Hematopoietic multipotent progenitor cell treated with erythropoietin and hydrocortisone succinate and interleukin-3 and kit ligand, for 4 days (in vitro differentiated cells): ENCODE results near the gene ZNF385B.
A peak's percentile ranks its signal among the peaks of the same experiment; 100 is the strongest.

Experiments
- DNase-seq: peaks from one replicate; pipeline ENCODE4 v3.0.0-alpha.2; 2015

ZNF385B gene

DNA sequence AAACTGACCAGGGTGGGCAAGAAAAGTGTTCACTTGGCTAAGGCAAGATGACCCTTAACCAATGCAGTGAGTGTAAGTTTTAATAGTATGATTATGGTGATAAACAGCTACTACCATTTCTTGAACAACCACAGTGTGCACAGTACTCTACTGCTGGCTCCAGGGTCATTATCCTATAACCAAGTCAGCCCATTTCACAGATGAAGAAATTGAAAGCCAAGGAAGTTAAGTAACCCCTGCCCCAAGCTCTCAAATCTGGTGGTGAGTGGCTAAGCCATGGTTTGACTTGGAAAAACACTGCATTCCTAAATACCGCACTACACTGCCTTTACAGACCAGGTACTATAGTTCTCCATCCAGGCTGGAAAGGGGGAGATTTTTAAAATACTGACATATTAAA is 5.7 kb downstream of the ZNF385B start:
- no peak for DNase-seq

DNA sequence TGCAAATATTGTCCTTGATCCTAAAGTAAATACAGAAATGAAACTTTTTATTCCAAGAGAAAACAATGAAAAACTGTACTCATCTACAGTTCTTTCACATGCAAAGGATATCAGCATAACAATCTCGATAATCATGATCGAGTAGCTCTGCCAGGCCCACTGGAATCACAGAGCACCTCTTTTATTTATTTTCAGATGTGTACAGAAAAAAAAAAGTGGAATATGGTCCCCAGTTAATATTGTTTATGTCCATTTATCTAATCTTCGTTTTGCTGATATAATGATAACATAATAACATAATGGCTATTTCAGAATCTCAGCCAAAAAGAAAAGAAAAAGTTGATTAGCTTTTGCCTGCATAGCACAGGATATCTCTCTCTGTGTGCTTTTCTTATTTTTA is 6.5 kb downstream of the ZNF385B start:
- no peak for DNase-seq

DNA sequence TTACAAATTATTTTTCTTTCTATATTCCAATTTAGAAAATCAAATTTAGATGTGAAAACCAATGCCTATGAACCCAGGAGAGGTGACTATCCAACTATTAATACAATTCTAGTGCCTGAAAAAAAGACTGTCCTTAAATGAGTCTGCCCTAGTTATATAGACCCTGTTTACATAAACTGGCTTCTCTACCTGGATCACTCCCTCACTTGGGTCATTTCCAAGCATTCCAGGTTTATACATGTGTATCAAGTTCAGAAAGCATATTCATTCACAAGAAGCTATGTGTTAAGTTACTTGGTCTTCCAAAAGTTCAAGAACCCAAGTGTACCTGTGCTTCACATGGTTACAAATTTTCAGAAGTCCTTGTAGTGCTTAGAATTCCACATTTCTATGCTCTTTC is 8.3 kb downstream of the ZNF385B start:
- DNase-seq, result no peak

DNA sequence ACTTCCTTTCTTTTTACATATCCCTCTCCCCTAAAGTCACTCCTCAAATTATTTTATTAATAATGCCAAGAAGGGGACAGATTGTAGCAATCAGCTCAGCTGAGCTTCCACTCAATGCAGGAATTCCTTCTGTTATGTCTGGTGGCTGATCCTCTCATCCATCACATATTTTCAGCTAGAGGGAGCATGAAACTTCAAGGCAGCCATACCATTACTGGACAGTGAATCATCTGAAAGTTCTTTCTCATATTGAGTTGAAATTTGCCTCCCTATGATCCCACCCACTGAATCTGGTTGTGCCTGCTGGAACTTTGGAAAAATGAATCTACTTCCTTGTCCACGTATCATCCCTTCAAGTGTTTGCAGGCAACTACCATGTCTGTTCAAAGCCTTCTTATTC is 11.2 kb downstream of the ZNF385B start:
- DNase-seq, result no peak

DNA sequence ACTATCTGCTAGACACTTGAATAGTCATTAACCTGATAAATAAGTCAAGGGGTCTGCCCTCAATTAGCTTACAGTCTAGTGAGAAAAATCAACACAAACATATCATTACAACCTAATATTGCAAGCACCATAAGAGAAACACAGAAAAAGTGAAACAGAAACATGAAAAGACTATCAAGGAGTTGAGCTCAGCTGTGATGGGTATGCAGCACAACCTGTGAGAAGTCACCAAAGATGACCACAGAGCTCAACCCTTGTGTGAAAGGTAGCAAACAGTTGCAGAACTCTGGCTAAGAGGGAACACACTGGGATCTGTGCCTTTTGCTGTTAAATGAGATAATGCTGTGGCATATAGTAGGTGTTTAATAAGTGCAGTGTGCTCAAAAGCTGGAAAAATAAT is 11.7 kb downstream of the ZNF385B start:
- DNase-seq, result no peak

DNA sequence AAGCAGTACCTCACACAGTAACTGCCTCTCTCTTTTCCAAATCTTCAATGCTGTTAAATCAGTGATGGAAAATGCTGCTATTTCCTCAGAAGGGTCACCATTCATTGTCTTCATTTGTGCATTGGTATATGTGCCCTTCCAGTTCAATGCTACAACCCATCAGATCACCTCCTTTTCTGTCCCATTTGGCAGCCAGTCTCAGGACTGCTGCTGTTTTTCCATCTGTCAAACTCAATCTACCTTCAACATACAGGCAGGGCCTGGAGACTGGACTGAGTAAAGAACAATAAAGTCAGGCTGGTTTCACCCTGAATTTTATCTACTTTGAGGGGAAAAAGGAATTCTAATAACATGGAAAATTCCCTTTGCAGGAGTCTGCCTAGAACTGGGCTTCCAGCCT is 17.9 kb downstream of the ZNF385B start:
- no peak for DNase-seq

DNA sequence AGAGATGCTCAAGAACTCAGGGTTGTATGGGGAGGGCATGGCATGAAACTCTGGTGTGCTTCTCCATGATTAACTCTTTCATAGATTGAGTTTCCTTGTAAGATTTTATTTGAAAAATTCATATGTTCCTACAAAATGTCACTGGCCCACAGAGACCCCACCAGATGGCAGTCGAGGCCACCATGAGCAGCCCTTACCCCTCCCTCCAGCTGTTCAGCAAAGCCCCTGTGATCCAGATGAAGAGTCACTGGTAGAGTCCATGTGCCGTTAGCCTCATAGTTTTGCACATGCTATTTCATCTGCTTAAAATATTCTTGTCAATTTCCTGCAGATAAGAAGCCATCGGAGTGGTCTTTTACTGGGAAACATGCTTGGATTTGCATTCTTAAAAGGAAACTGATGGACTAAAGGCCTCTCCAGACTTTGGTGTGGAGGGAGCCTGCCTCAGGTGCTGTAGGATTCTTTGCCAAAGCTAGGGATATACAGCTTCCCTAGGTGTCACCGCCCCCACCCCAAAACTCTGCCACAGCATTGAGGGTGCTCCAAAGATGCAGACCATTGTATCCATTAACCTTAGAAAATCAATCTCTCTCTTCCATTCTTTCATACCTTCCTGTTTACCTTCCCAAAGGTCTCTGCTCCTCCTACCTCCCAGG is 18.8 kb downstream of the ZNF385B start:
- peak; percentile 52 for DNase-seq

DNA sequence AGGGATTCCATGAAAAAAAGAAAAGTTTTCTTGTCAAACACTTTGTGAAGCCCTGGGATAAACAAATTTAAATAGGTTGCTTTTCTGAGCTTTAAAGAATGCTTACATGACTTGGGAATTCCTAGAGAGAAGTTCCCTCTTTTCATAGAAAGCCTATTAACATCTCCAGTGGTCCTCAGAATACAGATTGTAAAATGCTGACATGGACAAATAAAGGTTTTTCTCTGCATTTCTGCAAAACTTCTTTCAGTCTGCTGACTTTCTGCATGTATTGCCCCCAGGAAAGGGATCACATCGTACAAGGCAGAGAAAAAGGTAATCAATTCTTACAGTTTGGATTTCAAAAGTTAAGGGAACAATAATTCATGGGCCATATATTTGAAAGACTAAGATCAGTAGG is 20.6 kb downstream of the ZNF385B start:
- no peak for DNase-seq

DNA sequence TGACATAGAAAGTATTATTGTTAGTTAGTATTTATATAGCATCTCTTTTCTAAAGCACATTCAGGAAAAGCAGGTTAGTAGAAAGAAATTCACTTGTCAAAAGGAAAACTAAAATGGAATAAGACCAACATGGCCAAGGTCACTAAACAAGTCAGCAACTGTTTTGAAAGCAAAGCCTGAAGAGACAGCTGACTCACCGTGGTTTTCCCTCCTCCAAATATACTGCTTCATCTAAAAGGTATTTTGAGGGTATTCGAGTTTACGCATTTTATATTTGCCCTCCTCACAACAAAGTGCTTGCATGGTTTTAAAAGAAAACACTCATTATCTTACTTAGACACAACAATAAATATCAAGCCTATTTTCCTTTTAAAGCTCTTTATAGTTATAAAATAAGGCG is 24.0 kb downstream of the ZNF385B start:
- no peak for DNase-seq

DNA sequence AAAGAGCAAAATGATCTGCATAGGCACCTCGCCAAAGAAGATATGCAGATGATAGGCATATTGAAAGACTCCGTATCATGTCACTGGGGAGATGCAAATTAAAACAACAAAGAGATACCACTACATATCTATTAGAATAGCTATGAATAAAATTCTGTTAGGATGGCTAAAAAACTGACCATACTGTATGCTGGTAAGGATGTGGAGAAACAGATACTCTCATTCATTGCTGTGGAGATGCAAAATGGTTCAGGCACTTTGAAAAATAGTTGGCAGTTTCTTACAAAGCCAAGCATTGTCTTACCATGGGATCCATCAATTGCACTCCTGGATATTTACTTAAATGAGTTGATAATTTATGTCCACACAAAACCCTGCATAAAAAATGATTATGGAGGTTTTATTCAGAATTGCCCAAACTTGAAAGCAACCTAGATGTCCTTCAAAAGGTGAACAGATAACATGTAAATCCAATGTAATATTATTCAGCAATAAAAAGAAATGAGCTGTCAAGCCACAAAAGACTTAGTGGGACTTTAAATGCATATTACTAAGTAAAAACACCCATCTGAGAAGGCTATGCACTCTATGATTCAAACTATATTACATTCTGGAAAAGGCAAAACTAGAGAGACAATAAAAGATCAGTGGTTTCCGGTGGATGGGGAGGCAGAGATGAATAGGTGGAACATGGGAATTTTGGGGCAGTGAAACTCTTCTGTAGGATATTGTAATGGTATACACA is 31.2 kb downstream of the ZNF385B start:
- no peak for DNase-seq

DNA sequence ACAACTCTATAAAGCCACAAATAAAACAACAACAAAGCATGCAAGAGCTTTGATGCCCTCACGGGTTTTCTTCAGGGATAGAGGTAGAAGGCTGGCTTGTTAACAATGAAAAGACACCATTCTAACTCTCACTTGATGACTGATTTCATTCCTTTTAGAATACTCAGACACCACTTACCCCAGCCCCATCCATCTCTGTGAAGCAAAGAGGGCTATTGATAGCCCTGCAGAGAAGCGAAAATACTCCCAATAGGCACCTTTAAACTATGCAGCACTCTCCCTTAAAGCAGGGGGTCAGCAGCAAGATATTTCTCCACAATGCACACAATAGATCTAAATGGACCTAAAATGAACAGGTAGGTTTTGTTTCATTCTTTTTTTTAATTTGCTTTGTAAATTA is 35.1 kb downstream of the ZNF385B start:
- DNase-seq, result no peak

DNA sequence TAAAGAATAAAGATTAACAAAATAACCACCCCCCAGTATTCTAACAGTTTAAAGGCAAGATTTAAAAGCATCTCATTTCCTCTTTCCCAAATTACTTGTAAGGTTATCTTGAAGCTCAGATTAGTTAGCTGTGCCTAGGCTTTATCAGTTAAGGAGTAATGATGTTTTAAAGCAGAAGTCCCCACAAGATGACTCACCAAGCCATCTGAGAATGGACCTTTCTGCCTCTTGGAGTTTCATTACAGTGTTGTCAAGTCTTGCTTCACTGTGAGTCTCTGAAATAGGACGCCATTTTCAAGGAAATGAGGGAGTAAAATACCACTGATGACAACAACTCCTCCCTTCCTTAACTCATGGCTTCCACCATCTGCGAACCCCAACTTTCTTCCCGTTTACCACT is 35.9 kb downstream of the ZNF385B start:
- DNase-seq, result peak; percentile 7

DNA sequence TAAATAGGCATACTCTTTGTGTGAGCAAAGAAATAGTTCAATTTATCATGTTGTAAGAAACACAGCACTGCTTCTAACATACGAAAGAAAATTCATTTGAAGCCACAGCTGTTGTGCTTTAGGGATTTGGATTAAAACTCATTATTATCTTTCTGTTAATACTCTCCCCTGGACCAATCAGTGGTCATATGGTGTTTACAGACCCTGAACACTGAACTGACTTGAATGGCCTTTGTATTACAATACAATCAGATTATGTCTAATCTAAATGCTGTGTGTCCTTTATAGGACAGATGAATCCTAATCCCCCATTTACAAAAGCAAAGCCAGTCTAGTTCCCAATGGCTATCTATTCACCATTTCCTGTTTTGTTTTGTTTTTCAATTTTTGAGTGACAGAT is 36.5 kb downstream of the ZNF385B start:
- no peak for DNase-seq

DNA sequence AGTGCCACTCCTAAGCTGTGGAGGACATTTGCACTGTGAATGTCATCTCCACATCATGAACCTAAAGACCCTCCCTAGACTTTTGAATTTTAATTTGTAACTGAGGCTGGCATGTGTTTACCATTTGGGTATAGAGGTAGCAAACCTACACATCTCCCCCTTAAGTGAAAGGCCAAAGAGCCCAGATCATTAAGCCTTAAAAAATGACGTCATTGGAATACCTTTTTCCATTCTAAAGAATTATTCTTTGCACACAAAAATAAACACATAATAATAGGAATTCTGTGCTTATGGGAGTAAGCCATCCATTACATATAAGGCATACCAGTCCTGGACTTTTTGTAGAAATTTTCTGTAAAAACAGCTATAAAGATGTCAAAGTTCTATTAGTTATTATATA is 38.9 kb downstream of the ZNF385B start:
- DNase-seq, result no peak

DNA sequence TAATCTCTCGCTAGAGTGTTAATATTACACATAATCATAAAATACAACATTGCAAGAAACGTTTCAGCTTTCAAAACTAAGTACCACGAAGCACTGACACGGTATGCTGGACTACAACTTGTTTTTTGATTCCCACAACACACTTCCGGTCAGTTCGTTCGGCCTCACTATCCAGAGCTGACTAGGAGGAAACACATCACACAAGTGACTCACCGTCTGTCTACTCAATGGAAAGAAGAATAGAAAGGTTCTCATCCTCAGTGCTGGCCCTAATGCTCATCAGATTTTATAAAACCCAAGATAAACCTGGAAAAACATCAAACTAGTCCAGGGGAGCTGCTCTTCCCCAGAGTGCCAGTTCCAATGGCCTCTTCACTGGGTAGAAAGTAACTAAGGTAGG is 42.9 kb downstream of the ZNF385B start:
- no peak for DNase-seq

DNA sequence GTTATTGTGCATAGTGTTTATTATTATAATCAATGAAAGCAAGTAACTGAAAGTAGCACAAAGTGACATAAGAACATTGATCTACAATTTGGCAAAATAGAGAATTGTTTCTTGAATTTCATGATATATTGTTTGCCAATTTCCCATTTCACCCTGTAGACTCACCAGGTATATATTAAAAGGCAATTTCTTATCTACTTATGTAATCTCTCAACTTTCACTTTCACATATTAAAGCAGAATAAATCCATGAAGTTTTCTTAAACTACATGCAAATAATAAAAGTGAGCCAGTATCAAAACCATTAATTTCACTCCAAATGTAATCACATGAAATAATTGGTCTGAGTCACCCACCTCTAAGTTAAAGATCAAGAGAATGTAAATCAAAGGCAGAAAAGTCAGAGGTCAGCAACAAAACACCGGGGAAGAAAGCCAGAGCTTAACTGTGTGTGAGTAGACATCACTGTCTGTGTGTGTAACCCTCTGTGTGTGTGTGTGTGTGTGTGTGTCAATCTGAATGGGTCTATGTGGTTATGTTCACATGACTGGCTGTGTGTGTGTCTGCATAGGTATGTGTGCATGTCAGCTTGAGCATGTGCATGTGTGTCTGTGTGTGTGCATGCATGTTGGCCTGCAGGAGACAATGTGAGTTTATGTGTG is 44.1 kb downstream of the ZNF385B start:
- DNase-seq, result no peak

DNA sequence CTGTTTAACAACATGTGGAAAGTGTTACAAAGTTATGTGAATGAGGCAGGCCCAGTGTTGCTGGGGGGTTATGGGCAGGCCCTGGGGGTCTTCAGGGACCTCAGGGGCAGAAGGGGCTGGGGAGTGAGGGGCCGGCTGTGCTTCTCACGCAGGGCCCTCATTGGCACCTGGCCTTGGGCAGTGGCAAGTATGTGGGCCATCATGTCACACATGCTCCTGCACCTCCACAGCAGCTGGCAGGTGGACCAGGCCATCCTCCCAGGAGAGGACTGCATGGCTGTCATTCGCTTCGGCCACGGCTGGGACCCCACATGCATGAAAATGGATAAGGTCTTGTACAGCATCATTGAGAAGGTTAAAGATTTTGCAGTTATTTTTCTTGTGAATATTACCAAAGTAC is 47.4 kb downstream of the ZNF385B start:
- no peak for DNase-seq

DNA sequence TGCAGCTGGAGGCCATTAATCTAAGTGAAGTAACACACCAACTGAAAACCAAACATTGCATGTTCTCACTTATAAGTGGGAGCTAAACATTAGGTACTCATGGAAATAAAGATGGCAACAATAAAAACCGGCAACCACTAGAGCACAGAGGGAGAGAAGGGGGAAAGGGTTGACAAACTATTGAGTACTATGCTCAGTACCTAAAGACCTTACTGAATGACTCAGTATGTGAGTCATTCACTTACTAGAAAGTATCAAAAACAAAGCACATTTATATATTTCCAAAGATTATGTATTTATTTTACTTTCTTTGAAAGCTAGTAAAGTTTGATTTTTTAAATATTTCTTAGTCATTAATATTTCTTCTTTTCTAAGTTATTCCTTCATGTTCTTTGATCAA is 48.9 kb downstream of the ZNF385B start:
- no peak for DNase-seq

DNA sequence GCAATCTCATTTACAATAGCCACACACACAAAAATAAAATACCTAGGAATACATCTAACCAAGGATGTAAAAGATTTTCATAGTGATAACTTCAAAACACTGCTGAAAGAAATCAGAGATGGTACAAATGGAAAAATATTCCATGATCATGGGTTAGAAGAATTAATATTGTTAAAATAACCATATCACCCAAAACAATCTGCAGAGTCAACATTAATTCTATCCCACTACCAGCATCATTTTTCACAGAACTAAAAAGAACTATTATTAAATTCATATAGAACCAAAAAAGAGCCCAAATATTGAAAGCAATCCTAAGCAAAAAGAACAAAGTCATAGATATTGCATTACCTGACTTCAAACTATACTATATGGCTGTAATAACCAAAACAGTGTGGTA is 50.4 kb downstream of the ZNF385B start:
- DNase-seq, result no peak

DNA sequence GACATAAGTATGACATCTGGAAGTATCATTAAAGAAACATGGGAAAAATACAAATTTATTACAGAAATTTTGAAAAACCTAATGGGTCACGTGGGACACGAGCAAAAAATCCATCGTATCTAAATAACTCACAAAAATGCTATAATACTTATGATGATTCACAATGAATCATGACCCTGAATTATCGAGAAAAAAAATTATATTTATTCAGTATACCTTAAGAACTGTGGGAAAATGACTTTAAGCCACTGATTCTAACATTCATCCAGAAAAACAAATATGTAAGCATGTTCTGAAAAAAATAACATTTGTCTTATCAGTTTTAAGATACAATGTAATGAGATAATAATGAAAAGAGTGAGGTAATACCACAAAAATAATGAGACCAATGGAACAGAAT is 51.8 kb downstream of the ZNF385B start:
- DNase-seq, result no peak

DNA sequence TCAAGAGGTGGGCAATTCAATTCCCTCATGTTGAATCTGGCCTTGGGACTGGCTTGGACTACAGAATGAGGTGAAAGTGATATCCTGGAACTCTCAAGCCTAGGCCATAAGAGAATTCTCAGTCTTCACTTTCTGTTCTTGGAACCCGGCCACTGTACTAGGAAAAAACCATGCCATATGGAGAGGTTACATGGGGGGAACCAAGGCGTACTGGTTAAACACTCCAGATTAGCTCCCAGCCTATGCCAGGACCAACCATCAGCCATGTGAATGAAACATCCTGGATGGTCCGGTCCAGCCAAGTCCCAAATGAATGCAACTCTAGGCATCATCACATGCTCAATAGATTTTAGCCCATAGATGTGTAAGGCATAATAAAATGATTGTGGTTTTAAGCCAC is 56.4 kb downstream of the ZNF385B start:
- no peak for DNase-seq

DNA sequence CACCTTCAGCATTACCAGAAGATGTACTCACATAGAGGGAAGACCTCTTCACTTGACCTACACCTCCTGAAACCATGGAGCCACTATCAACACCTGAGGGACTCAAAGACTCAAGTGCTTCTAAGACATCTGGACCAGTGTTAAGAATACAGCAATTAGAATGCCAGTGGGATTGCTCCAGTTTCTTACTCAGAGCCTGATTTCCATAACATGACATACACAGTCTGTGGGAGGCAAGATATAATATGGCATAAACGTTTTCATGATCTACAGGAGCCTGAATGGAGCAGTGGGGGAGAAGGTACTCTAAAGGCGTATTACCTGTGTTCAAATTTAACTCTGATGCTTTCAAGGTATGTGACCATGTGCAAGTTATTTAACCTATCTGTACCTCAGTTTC is 57.2 kb downstream of the ZNF385B start:
- DNase-seq, result no peak

DNA sequence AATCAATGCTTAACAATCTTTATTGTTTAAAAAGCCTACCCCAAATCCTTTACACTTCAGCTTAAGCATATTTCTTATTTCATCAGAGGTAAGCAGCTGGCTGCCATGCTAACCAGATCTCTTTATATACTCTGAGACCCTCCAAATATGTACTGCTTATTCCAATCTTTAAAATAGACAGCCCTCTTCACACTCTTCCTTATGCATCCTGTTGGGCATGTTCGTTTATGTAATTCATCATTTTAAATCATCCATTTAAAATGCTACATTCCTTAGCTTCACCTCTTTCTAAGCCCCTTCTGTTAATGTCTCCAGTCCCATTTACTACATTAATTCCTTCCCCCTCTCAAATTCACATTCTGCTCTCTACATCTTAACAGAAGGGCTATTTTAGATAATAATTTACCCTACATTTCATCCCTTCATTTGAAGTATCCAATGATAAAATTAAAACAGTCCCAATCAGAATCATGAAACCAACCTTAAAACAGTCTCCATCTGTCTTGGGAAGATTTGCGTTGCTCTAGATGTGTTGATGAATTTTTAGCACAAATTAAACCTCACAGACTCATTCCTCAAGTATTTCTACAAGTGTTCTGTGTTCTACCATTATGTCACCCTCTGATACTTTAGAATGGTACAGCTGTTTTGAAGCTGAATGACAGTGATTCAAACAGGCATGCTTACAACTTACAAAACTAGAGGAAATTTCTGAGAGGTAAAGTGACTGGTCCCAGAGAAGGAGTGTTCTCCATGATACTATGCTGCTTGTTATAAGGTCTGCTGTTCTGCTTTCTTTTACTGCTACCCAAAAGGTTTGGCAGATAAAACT is 59.1 kb downstream of the ZNF385B start:
- no peak for DNase-seq

DNA sequence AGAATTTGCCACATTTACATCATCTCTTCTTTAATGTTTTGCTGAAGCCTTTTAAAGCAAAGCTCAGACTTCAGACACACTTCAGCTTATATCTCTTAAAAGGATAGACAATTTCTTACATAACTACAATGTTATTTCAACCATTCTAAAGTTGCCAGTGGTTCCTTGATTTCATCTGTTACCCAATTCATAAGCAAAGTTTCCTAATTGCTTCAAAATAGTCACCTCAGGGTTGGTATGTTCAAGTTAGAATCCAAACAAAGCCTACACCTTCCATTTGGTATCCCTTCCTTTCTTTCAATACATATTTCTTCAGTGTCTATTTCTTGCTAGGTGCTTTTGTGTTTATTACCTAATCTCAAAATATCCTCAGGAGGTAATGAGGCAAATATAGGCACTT is 60.6 kb downstream of the ZNF385B start:
- DNase-seq, result no peak
